Measurements from ENCODE around the gene MAT1A. TPM values are rescaled to one million over a fixed set of nuclear protein-coding genes. Genes with fewer than 3 reads are reported as not detected.
"Not testable (repeated sequence)": the region's sequence is repeated elsewhere in the genome, so short reads cannot be mapped to it uniquely, and the experiment has no call there.

MAT1A gene
- total RNA-seq, 5 donors from 2014 or later (not counting 1 experiment from before 2014, with no cell fraction given): 0.23 to 0.33 (median 0.28) TPM; not detected in 2

GRCh38 chr10:80252296-80252887, 37.1 kb downstream of the MAT1A start:
- Mint-ChIP-seq H3K36me3 (no peaks in the 10 kb centered on the region), H3K4me3 (no peak overlapping the region), H3K9me3 (no peaks in the 10 kb centered on the region), H3K4me1 (peaks cover 0 to 7% (median 6%) of the 10 kb centered on the region in 3 donors), H3K27me3 (peaks cover 19 to 20% of the 10 kb centered on the region in 2 donors), H3K27ac (no peak overlapping the region)
- WGBS (ENCODE audit: insufficient coverage): 88% methylated on average over 11 of the region's 12 CpGs
- Histone ChIP-seq H3K27ac (ENCODE audit: low read length) (no peak overlapping the region), H3K4me1 (ENCODE audit: control insufficient read depth in 1 of 2, extremely low read depth in 1 of 2, insufficient read depth in 2 of 2, low read length in 2 of 2) (peaks cover 0 to 9% of the 10 kb centered on the region in 2 experiments), H3K4me3 (ENCODE audit: control insufficient read depth in 1 of 2, extremely low read depth in 1 of 2, low read length in 1 of 2) (no peak overlapping the region), H3K27me3 (replicated peaks in 1 of 2; ENCODE audit: control insufficient read depth in 2 of 2, extremely low read depth in 1 of 2, insufficient read depth in 2 of 2, low read length in 1 of 2) (peaks cover 0 to 9% of the 10 kb centered on the region in 2 experiments), H3K36me3 (ENCODE audit: control insufficient read depth in 2 of 2, extremely low read depth in 1 of 2, insufficient read depth in 1 of 2, low read length in 1 of 2) (no peaks in the 10 kb centered on the region), H3K9me3 (no peaks in the 10 kb centered on the region)
- no peak for ATAC-seq (replicated peaks in 1 of 4)
- DNase-seq: no peak
- ChIA-PET CTCF (no interaction called here), POLR2A (no interaction called here)

- CTCF ChIA-PET; H3K36me3 Mint-ChIP-seq; H3K4me1 ChIP-seq (ENCODE audit: control insufficient read depth in 1 of 2, extremely low read depth in 1 of 2, insufficient read depth in 2 of 2, low read length in 2 of 2); POLR2A ChIA-PET; DNase-seq; ATAC-seq (replicated peaks in 1 of 4); H3K4me1 Mint-ChIP-seq; H3K27ac Mint-ChIP-seq; H3K27me3 ChIP-seq (replicated peaks in 1 of 2; ENCODE audit: control insufficient read depth in 2 of 2, extremely low read depth in 1 of 2, insufficient read depth in 2 of 2, low read length in 1 of 2); H3K4me3 Mint-ChIP-seq; H3K9me3 Mint-ChIP-seq; H3K9me3 ChIP-seq; H3K27ac ChIP-seq (ENCODE audit: low read length); H3K4me3 ChIP-seq (ENCODE audit: control insufficient read depth in 1 of 2, extremely low read depth in 1 of 2, low read length in 1 of 2); H3K36me3 ChIP-seq (ENCODE audit: control insufficient read depth in 2 of 2, extremely low read depth in 1 of 2, insufficient read depth in 1 of 2, low read length in 1 of 2): not testable (repeated sequence)
- peaks cover 19 to 20% of the 10 kb centered on the region in 2 donors for H3K27me3 Mint-ChIP-seq
- WGBS (ENCODE audit: insufficient coverage): no CpG with 5 or more reads among the region's 4 CpGs
Measured at GRCh38 chr10:80251703-80252280, 37.7 kb downstream of the MAT1A start.

GRCh38 chr10:80250399-80250798, 39.1 kb downstream of the MAT1A start:
- no CpG with 5 or more reads among the region's 1 CpG for WGBS (ENCODE audit: insufficient coverage)
- H3K9me3 ChIP-seq; H3K4me1 Mint-ChIP-seq; H3K27ac Mint-ChIP-seq; H3K27me3 ChIP-seq (replicated peaks in 1 of 2; ENCODE audit: control insufficient read depth in 2 of 2, extremely low read depth in 1 of 2, insufficient read depth in 2 of 2, low read length in 1 of 2); H3K36me3 ChIP-seq (ENCODE audit: control insufficient read depth in 2 of 2, extremely low read depth in 1 of 2, insufficient read depth in 1 of 2, low read length in 1 of 2); H3K4me3 ChIP-seq (ENCODE audit: control insufficient read depth in 1 of 2, extremely low read depth in 1 of 2, low read length in 1 of 2); H3K36me3 Mint-ChIP-seq; H3K4me3 Mint-ChIP-seq; H3K4me1 ChIP-seq (ENCODE audit: control insufficient read depth in 1 of 2, extremely low read depth in 1 of 2, insufficient read depth in 2 of 2, low read length in 2 of 2); POLR2A ChIA-PET; CTCF ChIA-PET; H3K9me3 Mint-ChIP-seq; H3K27ac ChIP-seq (ENCODE audit: low read length); DNase-seq: not testable (repeated sequence)
- H3K27me3 Mint-ChIP-seq: peaks cover 10 to 15% of the 10 kb centered on the region in 2 donors
- ATAC-seq (replicated peaks in 1 of 4): peak in 1 of 4 experiments; percentile 35

- POLR2A ChIA-PET; CTCF ChIA-PET; H3K27me3 ChIP-seq (replicated peaks in 1 of 2; ENCODE audit: control insufficient read depth in 2 of 2, extremely low read depth in 1 of 2, insufficient read depth in 2 of 2, low read length in 1 of 2); H3K4me1 ChIP-seq (ENCODE audit: control insufficient read depth in 1 of 2, extremely low read depth in 1 of 2, insufficient read depth in 2 of 2, low read length in 2 of 2); H3K36me3 ChIP-seq (ENCODE audit: control insufficient read depth in 2 of 2, extremely low read depth in 1 of 2, insufficient read depth in 1 of 2, low read length in 1 of 2); H3K4me1 Mint-ChIP-seq; H3K9me3 ChIP-seq; H3K27ac Mint-ChIP-seq; H3K9me3 Mint-ChIP-seq; H3K36me3 Mint-ChIP-seq; ATAC-seq (replicated peaks in 1 of 4); H3K4me3 ChIP-seq (ENCODE audit: control insufficient read depth in 1 of 2, extremely low read depth in 1 of 2, low read length in 1 of 2); H3K4me3 Mint-ChIP-seq; DNase-seq; H3K27ac ChIP-seq (ENCODE audit: low read length): not testable (repeated sequence)
- H3K27me3 Mint-ChIP-seq: peaks cover 10 to 17% of the 10 kb centered on the region in 2 donors
- WGBS (ENCODE audit: insufficient coverage): no CpG with 5 or more reads among the region's 4 CpGs
Measured at GRCh38 chr10:80249906-80250305, 39.6 kb downstream of the MAT1A start.

GRCh38 chr10:80247611-80248010, 41.8 kb downstream of the MAT1A start:
- POLR2A ChIA-PET; ATAC-seq (replicated peaks in 1 of 4); H3K36me3 Mint-ChIP-seq; H3K27ac ChIP-seq (ENCODE audit: low read length); H3K27ac Mint-ChIP-seq; H3K4me1 Mint-ChIP-seq; H3K4me1 ChIP-seq (ENCODE audit: control insufficient read depth in 1 of 2, extremely low read depth in 1 of 2, insufficient read depth in 2 of 2, low read length in 2 of 2); H3K36me3 ChIP-seq (ENCODE audit: control insufficient read depth in 2 of 2, extremely low read depth in 1 of 2, insufficient read depth in 1 of 2, low read length in 1 of 2); H3K4me3 ChIP-seq (ENCODE audit: control insufficient read depth in 1 of 2, extremely low read depth in 1 of 2, low read length in 1 of 2); H3K9me3 Mint-ChIP-seq; H3K4me3 Mint-ChIP-seq; H3K9me3 ChIP-seq; CTCF ChIA-PET; H3K27me3 ChIP-seq (replicated peaks in 1 of 2; ENCODE audit: control insufficient read depth in 2 of 2, extremely low read depth in 1 of 2, insufficient read depth in 2 of 2, low read length in 1 of 2); DNase-seq: not testable (repeated sequence)
- peaks cover 6 to 10% of the 10 kb centered on the region in 2 donors for H3K27me3 Mint-ChIP-seq
- WGBS (ENCODE audit: insufficient coverage): no CpG with 5 or more reads among the region's 20 CpGs

- H3K9me3 ChIP-seq; POLR2A ChIA-PET; H3K36me3 ChIP-seq (ENCODE audit: control insufficient read depth in 2 of 2, extremely low read depth in 1 of 2, insufficient read depth in 1 of 2, low read length in 1 of 2); H3K27ac Mint-ChIP-seq; H3K27me3 Mint-ChIP-seq; H3K27me3 ChIP-seq (replicated peaks in 1 of 2; ENCODE audit: control insufficient read depth in 2 of 2, extremely low read depth in 1 of 2, insufficient read depth in 2 of 2, low read length in 1 of 2); DNase-seq; H3K4me1 ChIP-seq (ENCODE audit: control insufficient read depth in 1 of 2, extremely low read depth in 1 of 2, insufficient read depth in 2 of 2, low read length in 2 of 2); H3K4me3 ChIP-seq (ENCODE audit: control insufficient read depth in 1 of 2, extremely low read depth in 1 of 2, low read length in 1 of 2); H3K4me3 Mint-ChIP-seq; H3K36me3 Mint-ChIP-seq; CTCF ChIA-PET; H3K27ac ChIP-seq (ENCODE audit: low read length); H3K4me1 Mint-ChIP-seq; H3K9me3 Mint-ChIP-seq; ATAC-seq (replicated peaks in 1 of 4): not testable (repeated sequence)
- WGBS (ENCODE audit: insufficient coverage): no CpG with 5 or more reads among the region's 3 CpGs
Measured at GRCh38 chr10:80244371-80244770, 45.1 kb downstream of the MAT1A start.

- H3K27me3 ChIP-seq (replicated peaks in 1 of 2; ENCODE audit: control insufficient read depth in 2 of 2, extremely low read depth in 1 of 2, insufficient read depth in 2 of 2, low read length in 1 of 2); H3K4me1 Mint-ChIP-seq; H3K4me3 ChIP-seq (ENCODE audit: control insufficient read depth in 1 of 2, extremely low read depth in 1 of 2, low read length in 1 of 2); ATAC-seq (replicated peaks in 1 of 4); H3K27ac Mint-ChIP-seq; H3K27ac ChIP-seq (ENCODE audit: low read length); DNase-seq; POLR2A ChIA-PET; H3K4me3 Mint-ChIP-seq; H3K27me3 Mint-ChIP-seq; CTCF ChIA-PET; H3K9me3 ChIP-seq; H3K4me1 ChIP-seq (ENCODE audit: control insufficient read depth in 1 of 2, extremely low read depth in 1 of 2, insufficient read depth in 2 of 2, low read length in 2 of 2); H3K36me3 ChIP-seq (ENCODE audit: control insufficient read depth in 2 of 2, extremely low read depth in 1 of 2, insufficient read depth in 1 of 2, low read length in 1 of 2); H3K36me3 Mint-ChIP-seq; H3K9me3 Mint-ChIP-seq: not testable (repeated sequence)
- no CpG with 5 or more reads among the region's 4 CpGs for WGBS (ENCODE audit: insufficient coverage)
Measured at GRCh38 chr10:80242341-80242740, 47.1 kb downstream of the MAT1A start.

All from T-cell (primary cell).